GM15510 (cell line): Measurements from ENCODE around the gene IPO11.

Experiments used
- POLR2A ChIP-seq: IDR thresholded peaks from 3 replicates; pipeline ENCODE4 v1.6.1; 2011; ENCODE audit warnings: borderline replicate concordance; ENCODE audit not compliant: insufficient read length; ENCODE audit errors: extremely low read depth

Gene IPO11

GRCh38 chr5:62627121-62627520 lies 214.6 kb downstream of the IPO11 start:
- TF ChIP-seq POLR2A = no peak

GRCh38 chr5:62627901-62628300 lies 215.3 kb downstream of the IPO11 start:
- TF ChIP-seq POLR2A = no peak

- no peak for TF ChIP-seq POLR2A
These were observed 219.5 kb downstream of the IPO11 start for GRCh38 chr5:62631909-62632580.

- no peak for TF ChIP-seq POLR2A
These were observed 220.7 kb downstream of the IPO11 start for GRCh38 chr5:62633243-62633642.

GRCh38 chr5:62640446-62640845 lies 227.9 kb downstream of the IPO11 start:
- TF ChIP-seq POLR2A = no peak

GRCh38 chr5:62642468-62642867 lies 229.9 kb downstream of the IPO11 start:
- TF ChIP-seq POLR2A = no peak

- no peak for TF ChIP-seq POLR2A
These were observed 231.2 kb downstream of the IPO11 start for GRCh38 chr5:62643556-62644451.

GRCh38 chr5:62645223-62645622 lies 232.7 kb downstream of the IPO11 start:
- no peak for TF ChIP-seq POLR2A

- TF ChIP-seq POLR2A = no peak
These were observed 234.7 kb downstream of the IPO11 start for GRCh38 chr5:62647241-62647640.

GRCh38 chr5:62649025-62649424 lies 236.5 kb downstream of the IPO11 start:
- TF ChIP-seq POLR2A = no peak

GRCh38 chr5:62649476-62650113 lies 237.0 kb downstream of the IPO11 start:
- no peak for TF ChIP-seq POLR2A

- no peak for TF ChIP-seq POLR2A
These were observed 237.6 kb downstream of the IPO11 start for GRCh38 chr5:62650197-62650596.

- no peak for TF ChIP-seq POLR2A
These were observed 239.7 kb downstream of the IPO11 start for GRCh38 chr5:62652225-62652624.

GRCh38 chr5:62653001-62653863 lies 240.7 kb downstream of the IPO11 start:
- no peak for TF ChIP-seq POLR2A
